GM12878 (cell line): ENCODE data around the gene RNF181. TPM values are rescaled to one million over a fixed set of nuclear protein-coding genes. Genes with fewer than 3 reads are reported as not detected.

ENCODE experiments used
- ATAC-seq: fragments of 200-7000 bp; cut with Tn5 transposase; 3 replicates; pipeline ENCODE4 v1.9.1; 2020; ENCODE audit warnings: mild to moderate bottlenecking, moderate library complexity
- BruUV-seq: library from RNA; stranded (reverse); fragments of 400-500 nt; replicated peaks from 2 replicates; lab custom pipeline; 2021; lab: Mats Ljungman, UMichigan
- CTCF ChIA-PET: fragments of 300-600 bp; sonication (Branson Sonifier 250); formaldehyde crosslinking; extraction: SDS; loops from one replicate; lab custom pipeline; 2021; ENCODE audit warnings: inconsistent platforms; lab: Yijun Ruan, JAX
- POLR2A ChIA-PET: fragments of 350-600 bp; formaldehyde crosslinking; extraction: SDS; loops from one replicate; lab custom pipeline; 2021; ENCODE audit warnings: inconsistent platforms; lab: Charles Lee
- RAD21 ChIA-PET: fragments of 300-600 bp; sonication (Branson Sonifier 250); formaldehyde crosslinking; loops from one replicate; lab custom pipeline; 2023; ENCODE audit warnings: antibody characterized with exemption; ENCODE audit not compliant: unreplicated experiment; lab: Charles Lee
- SMC1A ChIA-PET: fragments of 300-600 bp; sonication (Branson Sonifier 250); formaldehyde crosslinking; loops from one replicate; lab custom pipeline; 2023; ENCODE audit not compliant: unreplicated experiment, uncharacterized antibody; lab: Charles Lee
- DNase-seq: peaks from one replicate; pipeline ENCODE4 v3.0.0-alpha.2; 2011; ENCODE audit warnings: low read depth, low spot score
- FAIRE-seq: peaks from 3 replicates; lab custom pipeline; 2011; peaks lifted over from hg19 to GRCh38; lab: Jason Lieb, UNC
- H2AFZ ChIP-seq: 2 replicates; pipeline ENCODE4 v1.6.0; 2011; ENCODE audit warnings: low read depth, low read length, control low read depth; ENCODE audit not compliant: control insufficient read depth
- H3K27ac ChIP-seq: 2 replicates; pipeline ENCODE4 v1.5.1; 2011; ENCODE audit warnings: control low read depth; ENCODE audit not compliant: control insufficient read depth, insufficient read depth
- H3K27me3 ChIP-seq, 2 experiments: replicated peaks in 1 of 2; 2 replicates each; pipeline versions ENCODE4 v1.6.0 to v1.6.1; 2011; ENCODE audit warnings: low read length in 1 of 2; ENCODE audit not compliant: control insufficient read depth in 2 of 2, insufficient read depth in 2 of 2
- H3K36me3 ChIP-seq, 2 experiments: 2 replicates each; pipeline ENCODE4 v1.5.1; 2011; ENCODE audit warnings: low read length in 1 of 2; ENCODE audit not compliant: control insufficient read depth in 2 of 2, insufficient read depth in 2 of 2
- H3K4me1 ChIP-seq: 2 replicates; pipeline ENCODE4 v1.6.1; 2011; ENCODE audit warnings: mild to moderate bottlenecking, low read length, moderate library complexity, mixed read lengths; ENCODE audit not compliant: control insufficient read depth, insufficient read depth
- H3K4me2 ChIP-seq: 2 replicates; pipeline ENCODE4 v1.6.0; 2011; ENCODE audit warnings: control low read depth; ENCODE audit not compliant: control insufficient read depth, insufficient read depth
- H3K4me3 ChIP-seq: fragments of 200-600 bp; sonication (generic); 2 replicates; pipeline ENCODE4 v1.5.1; 2016
- H3K79me2 ChIP-seq: 2 replicates; pipeline ENCODE4 v1.6.0; 2011; ENCODE audit warnings: low read length; ENCODE audit not compliant: control insufficient read depth, insufficient read depth
- H3K9ac ChIP-seq: 2 replicates; pipeline ENCODE4 v1.8.0; 2011; ENCODE audit warnings: low read length, control low read depth, mixed read lengths; ENCODE audit not compliant: control insufficient read depth, insufficient read depth
- H3K9me3 ChIP-seq: replicated peaks from 3 replicates; pipeline ENCODE4 v1.5.1; 2011; ENCODE audit warnings: mild to moderate bottlenecking, low read length; ENCODE audit not compliant: control insufficient read depth, insufficient read depth
- H4K20me1 ChIP-seq: 2 replicates; pipeline ENCODE4 v1.6.0; 2011; ENCODE audit not compliant: control insufficient read depth, insufficient read depth
- MXI1 ChIP-seq: fragments of 150-350 bp; IDR thresholded peaks from 2 replicates; pipeline ENCODE4 v1.6.1; 2011; ENCODE audit warnings: low read depth, mild to moderate bottlenecking, inconsistent platforms, low read length, improper control_type of control experiment
- NFIC ChIP-seq: IDR thresholded peaks from 2 replicates; pipeline ENCODE4 v1.6.1; 2012; ENCODE audit warnings: low read depth, mild to moderate bottlenecking, inconsistent platforms, low read length, moderate library complexity
- POLR2A ChIP-seq: IDR thresholded peaks from 2 replicates; pipeline ENCODE4 v1.6.1; 2011; ENCODE audit warnings: low read depth, mild to moderate bottlenecking, low read length
- RBBP5 ChIP-seq: fragments of 200-600 bp; sonication (generic); conservative IDR thresholded peaks from 2 replicates; pipeline ENCODE4 v1.6.1; 2016
- WRNIP1 ChIP-seq: IDR thresholded peaks from 2 replicates; pipeline ENCODE4 v1.6.1; 2011; ENCODE audit warnings: low read depth, low read length, improper control_type of control experiment, borderline replicate concordance
- WGBS: methylation state at CpG from one replicate; pipeline ENCODE4 v1.1.6; 2016; ENCODE audit warnings: low lambda C conversion rate; ENCODE audit not compliant: insufficient replicate concordance, insufficient coverage; ENCODE audit errors: missing lambda C conversion rate; 5-methylcytosine and 5-hydroxymethylcytosine counted together
- in situ Hi-C: fragments of 300-500 bp; cut with MboI; formaldehyde crosslinking; loops from 9 replicates; pipeline ENCODE4 v1.14.3; 2018; ENCODE audit warnings: mixed read lengths
- intact Hi-C: fragments of 100-400 bp; cut with micrococcal nuclease; formaldehyde crosslinking; loops from one replicate; pipeline ENCODE4 v1.14.2; 2022; ENCODE audit not compliant: unreplicated experiment
- polyA plus RNA-seq, 11 experiments: library from polyadenylated mRNA; depleted of rRNA in 4 of 11; unstranded in 6 of 11; stranded (reverse) in 5 of 11; fragments of >200 nt; fragmentation: Nextera tagmentation in 4 of 11; fragmentation: Illumina TruSeq in 1 of 11; extraction: Ambion mirVana in 4 of 11; extraction: Trizol in 1 of 11; gene quantifications; 1 replicate in 1 of 11; 2 replicates in 10 of 11; pipeline versions ENCODE4 v1.2.1 to v1.2.3, GENCODE V29; 2011 to 2016; ENCODE audit warnings: inconsistent platforms in 2 of 11, missing spikeins in 2 of 11, low read depth in 1 of 11
- total RNA-seq, 4 experiments: library from RNA; depleted of rRNA in 3 of 4; stranded (reverse); fragments of >200 nt in 3 of 4; fragmentation: Illumina TruSeq in 1 of 4; extraction: Trizol in 1 of 4; gene quantifications; 2 replicates each; pipeline versions ENCODE4 v1.2.1 to v1.2.3, GENCODE V29; 2013 to 2021
- TF ChIP-seq, protein P1 (sequence below): fragments of 450-650 bp; formaldehyde crosslinking; IDR thresholded peaks from 2 replicates; pipeline ENCODE4 v1.4.0; 2020; ENCODE audit warnings: mild to moderate bottlenecking, moderate library complexity
- TF ChIP-seq, protein P2 (sequence below): fragments of 450-650 bp; IDR thresholded peaks from 2 replicates; pipeline ENCODE4 v1.6.1; 2014; ENCODE audit warnings: mild to moderate bottlenecking
- TF ChIP-seq, protein P3 (sequence below): IDR thresholded peaks from 2 replicates; pipeline ENCODE4 v1.6.1; 2012; ENCODE audit warnings: low read depth, low read length, improper control_type of control experiment

Gene RNF181
- total and polyA plus RNA-seq, 10 of the 15 experiments (the other 5 are each of a cell fraction or from before 2014, with no cell fraction given), result 101 to 409 (median 213) TPM

DNA sequence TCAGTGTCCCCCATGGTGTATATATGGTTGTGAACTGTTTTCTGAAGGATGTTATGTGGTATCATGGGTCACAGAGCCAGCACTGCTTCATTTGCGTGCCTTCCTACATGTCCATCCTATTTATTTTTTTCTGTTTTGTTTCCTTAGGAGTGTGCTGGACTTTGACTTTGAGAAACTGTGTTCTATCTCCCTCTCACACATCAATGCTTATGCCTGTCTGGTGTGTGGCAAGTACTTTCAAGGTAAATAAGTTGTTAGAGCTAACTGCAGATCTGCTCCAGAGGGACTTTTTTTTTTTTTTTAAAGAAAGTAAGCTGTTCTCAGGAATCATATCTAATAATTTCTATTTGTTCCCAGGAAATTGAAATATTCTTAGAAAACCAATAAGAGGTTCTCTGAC, 25.8 kb downstream of the RNF181 start:
- Histone ChIP-seq H3K27ac (no peak overlapping the region), H3K4me1 (peaks cover 4% of the 10 kb centered on the region; the same call in 1 of the 2 replicates), H4K20me1 (no peaks in the 10 kb centered on the region), H3K79me2 (peaks cover 24% of the 10 kb centered on the region), H3K9me3 (no peaks in the 10 kb centered on the region), H3K9ac (no peak overlapping the region), H3K27me3 (no peaks in the 10 kb centered on the region), H2AFZ (no peak overlapping the region), H3K4me2 (no peak overlapping the region), H3K4me3 (no peak overlapping the region), H3K36me3 (peaks cover 4 to 26% of the 10 kb centered on the region in 2 experiments)
- in situ Hi-C loops (no loop called here), intact Hi-C loops (no loop called here)
- no peak for ATAC-seq
- no peak for FAIRE-seq
- ChIA-PET CTCF (interaction anchor here (0.6 to 4.8 kb wide), 6 partner anchors 9 to 653 kb away, joined by 3 to 32 read pairs (median 5); no protein-coding TSS in a partner anchor), SMC1A (interaction anchor here (0.9 to 1.6 kb wide), 3 partner anchors 16 to 83 kb away, joined by 3 to 5 read pairs (median 4); no protein-coding TSS in a partner anchor), POLR2A (interaction anchor here (0.7 kb wide), 2 partner anchors 24 to 52 kb away, joined by 3 to 4 read pairs; no protein-coding TSS in a partner anchor), RAD21 (no interaction called here)
- 100% methylated on average over 1 of the region's 1 CpG for WGBS
- DNase-seq, result no peak
- no TSS peak for BruUV-seq
- no peak for TF ChIP-seq RBBP5
- TF ChIP-seq WRNIP1, result no peak
- TF ChIP-seq, protein P1, sequence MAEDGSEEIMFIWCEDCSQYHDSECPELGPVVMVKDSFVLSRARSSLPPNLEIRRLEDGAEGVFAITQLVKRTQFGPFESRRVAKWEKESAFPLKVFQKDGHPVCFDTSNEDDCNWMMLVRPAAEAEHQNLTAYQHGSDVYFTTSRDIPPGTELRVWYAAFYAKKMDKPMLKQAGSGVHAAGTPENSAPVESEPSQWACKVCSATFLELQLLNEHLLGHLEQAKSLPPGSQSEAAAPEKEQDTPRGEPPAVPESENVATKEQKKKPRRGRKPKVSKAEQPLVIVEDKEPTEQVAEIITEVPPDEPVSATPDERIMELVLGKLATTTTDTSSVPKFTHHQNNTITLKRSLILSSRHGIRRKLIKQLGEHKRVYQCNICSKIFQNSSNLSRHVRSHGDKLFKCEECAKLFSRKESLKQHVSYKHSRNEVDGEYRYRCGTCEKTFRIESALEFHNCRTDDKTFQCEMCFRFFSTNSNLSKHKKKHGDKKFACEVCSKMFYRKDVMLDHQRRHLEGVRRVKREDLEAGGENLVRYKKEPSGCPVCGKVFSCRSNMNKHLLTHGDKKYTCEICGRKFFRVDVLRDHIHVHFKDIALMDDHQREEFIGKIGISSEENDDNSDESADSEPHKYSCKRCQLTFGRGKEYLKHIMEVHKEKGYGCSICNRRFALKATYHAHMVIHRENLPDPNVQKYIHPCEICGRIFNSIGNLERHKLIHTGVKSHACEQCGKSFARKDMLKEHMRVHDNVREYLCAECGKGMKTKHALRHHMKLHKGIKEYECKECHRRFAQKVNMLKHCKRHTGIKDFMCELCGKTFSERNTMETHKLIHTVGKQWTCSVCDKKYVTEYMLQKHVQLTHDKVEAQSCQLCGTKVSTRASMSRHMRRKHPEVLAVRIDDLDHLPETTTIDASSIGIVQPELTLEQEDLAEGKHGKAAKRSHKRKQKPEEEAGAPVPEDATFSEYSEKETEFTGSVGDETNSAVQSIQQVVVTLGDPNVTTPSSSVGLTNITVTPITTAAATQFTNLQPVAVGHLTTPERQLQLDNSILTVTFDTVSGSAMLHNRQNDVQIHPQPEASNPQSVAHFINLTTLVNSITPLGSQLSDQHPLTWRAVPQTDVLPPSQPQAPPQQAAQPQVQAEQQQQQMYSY (CRISPR knock-in tag), result no peak
- TF ChIP-seq POLR2A, result no peak
- TF ChIP-seq MXI1, result no peak
- TF ChIP-seq, protein P2, sequence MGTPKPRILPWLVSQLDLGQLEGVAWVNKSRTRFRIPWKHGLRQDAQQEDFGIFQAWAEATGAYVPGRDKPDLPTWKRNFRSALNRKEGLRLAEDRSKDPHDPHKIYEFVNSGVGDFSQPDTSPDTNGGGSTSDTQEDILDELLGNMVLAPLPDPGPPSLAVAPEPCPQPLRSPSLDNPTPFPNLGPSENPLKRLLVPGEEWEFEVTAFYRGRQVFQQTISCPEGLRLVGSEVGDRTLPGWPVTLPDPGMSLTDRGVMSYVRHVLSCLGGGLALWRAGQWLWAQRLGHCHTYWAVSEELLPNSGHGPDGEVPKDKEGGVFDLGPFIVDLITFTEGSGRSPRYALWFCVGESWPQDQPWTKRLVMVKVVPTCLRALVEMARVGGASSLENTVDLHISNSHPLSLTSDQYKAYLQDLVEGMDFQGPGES, result no peak
- TF ChIP-seq, protein P3, sequence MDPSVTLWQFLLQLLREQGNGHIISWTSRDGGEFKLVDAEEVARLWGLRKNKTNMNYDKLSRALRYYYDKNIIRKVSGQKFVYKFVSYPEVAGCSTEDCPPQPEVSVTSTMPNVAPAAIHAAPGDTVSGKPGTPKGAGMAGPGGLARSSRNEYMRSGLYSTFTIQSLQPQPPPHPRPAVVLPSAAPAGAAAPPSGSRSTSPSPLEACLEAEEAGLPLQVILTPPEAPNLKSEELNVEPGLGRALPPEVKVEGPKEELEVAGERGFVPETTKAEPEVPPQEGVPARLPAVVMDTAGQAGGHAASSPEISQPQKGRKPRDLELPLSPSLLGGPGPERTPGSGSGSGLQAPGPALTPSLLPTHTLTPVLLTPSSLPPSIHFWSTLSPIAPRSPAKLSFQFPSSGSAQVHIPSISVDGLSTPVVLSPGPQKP, result no peak
- no peak for TF ChIP-seq NFIC
